ENCODE results near the gene CDCA4. TPM values are rescaled to one million over a fixed set of nuclear protein-coding genes. Genes with fewer than 3 reads are reported as not detected.

CDCA4 gene
- total RNA-seq, 1 experiment from 2014 or later, result 24.9 TPM

DNA sequence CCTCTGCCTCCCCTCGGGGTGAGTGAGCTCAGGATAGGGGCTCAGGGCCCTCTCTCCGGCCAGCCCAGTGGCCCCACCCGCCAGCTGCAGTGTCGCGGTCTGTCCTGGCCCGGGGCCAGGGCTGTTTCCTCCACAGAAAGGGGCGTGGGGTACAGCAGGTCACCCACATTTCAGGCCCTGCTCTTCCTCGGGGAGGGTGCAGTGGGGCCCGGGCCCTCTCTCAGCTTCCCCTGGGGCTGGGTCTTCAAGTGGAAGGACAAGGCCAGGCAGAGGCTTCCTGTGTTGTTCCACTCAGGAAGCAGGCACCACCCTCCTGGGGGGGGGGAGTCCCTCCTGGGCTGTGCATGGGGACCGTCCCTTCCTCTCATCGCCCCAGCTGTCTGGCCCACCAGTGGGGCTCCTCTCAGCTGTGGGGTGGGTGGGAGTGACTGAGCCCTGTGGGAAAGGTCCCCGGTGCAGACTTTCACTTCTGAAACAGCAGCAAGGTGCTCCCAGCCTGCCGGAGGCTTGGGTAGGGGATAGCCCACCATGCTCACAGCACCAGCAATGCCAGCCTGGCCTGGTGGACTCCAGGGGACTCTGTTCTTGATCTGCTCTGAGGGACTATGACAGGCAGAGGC is 40.7 kb upstream of the CDCA4 start:
- Histone ChIP-seq H3K27me3 (ENCODE audit: insufficient read depth, low read depth) (no peaks in the 10 kb centered on the region), H3K4me3 (no peak overlapping the region), H3F3A (ENCODE audit: insufficient read depth, low read depth) (no peaks in the 10 kb centered on the region), H3K9me3 (ENCODE audit: insufficient read depth, low read depth) (no peaks in the 10 kb centered on the region), H3K79me2 (ENCODE audit: low read depth) (no peaks in the 10 kb centered on the region), H4K20me1 (ENCODE audit: insufficient read depth) (no peaks in the 10 kb centered on the region), H3K4me2 (no peak overlapping the region), H3K9me2 (ENCODE audit: insufficient read depth) (no peaks in the 10 kb centered on the region), H3K36me3 (ENCODE audit: low read depth) (no peaks in the 10 kb centered on the region), H2AFZ (no peak overlapping the region), H3K27ac (no peak overlapping the region), H3K4me1 (replicated peaks; ENCODE audit: insufficient read depth) (no peaks in the 10 kb centered on the region)
- intact Hi-C loops (cut with micrococcal nuclease; ENCODE audit: unreplicated experiment), result no loop called here
- CTCF ChIA-PET, result no interaction called here
- no TSS peak for BruUV-seq (replicated peaks)
- POLR2A ChIA-PET (ENCODE audit: unreplicated experiment), result no interaction called here
- no peak for DNase-seq
- TF ChIP-seq EZH2 (IDR thresholded peaks at IDR 0.05; ENCODE audit: low read depth), result no peak
- TF ChIP-seq, protein P1, sequence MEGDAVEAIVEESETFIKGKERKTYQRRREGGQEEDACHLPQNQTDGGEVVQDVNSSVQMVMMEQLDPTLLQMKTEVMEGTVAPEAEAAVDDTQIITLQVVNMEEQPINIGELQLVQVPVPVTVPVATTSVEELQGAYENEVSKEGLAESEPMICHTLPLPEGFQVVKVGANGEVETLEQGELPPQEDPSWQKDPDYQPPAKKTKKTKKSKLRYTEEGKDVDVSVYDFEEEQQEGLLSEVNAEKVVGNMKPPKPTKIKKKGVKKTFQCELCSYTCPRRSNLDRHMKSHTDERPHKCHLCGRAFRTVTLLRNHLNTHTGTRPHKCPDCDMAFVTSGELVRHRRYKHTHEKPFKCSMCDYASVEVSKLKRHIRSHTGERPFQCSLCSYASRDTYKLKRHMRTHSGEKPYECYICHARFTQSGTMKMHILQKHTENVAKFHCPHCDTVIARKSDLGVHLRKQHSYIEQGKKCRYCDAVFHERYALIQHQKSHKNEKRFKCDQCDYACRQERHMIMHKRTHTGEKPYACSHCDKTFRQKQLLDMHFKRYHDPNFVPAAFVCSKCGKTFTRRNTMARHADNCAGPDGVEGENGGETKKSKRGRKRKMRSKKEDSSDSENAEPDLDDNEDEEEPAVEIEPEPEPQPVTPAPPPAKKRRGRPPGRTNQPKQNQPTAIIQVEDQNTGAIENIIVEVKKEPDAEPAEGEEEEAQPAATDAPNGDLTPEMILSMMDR (conservative IDR thresholded peaks at IDR 0.05), result no peak

DNA sequence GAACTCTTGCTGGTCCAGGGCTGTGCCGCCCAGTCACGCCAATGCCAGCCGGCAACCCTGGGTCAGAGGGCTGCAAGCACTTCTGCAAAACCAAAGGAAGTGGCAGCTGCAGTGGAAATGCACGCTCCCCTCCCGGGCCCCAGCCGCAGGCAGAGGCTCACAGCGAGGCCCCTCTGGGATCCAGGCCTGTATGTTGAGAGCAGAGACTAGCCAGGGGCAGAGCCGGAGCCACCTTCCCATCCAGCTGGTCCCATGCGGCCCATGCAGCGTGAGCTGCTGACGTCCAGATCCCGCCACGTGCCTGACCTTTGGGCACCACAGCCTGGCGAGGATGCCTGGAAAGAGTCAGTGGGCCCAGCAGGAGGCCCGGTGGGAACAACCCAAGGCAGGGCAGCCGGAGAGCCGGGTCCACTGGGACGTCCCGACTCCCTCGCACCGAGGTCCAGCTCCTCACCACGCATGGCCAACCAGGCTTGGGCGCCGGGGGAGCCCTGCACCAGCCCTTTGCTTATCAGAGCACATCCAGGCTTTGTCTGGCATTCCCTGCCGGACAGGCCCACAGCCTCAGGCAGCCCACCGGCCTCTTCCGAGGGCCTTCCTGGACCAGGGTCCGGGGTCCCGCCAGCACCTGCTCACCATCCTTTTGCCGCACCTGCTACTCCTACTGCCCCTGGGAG is 40.0 kb upstream of the CDCA4 start:
- Histone ChIP-seq H3K79me2 (ENCODE audit: low read depth) (no peaks in the 10 kb centered on the region), H3K9me3 (ENCODE audit: insufficient read depth, low read depth) (no peaks in the 10 kb centered on the region), H3K9me2 (ENCODE audit: insufficient read depth) (no peaks in the 10 kb centered on the region), H3K4me2 (no peak overlapping the region), H3K36me3 (ENCODE audit: low read depth) (no peaks in the 10 kb centered on the region), H3K4me3 (no peak overlapping the region), H2AFZ (no peak overlapping the region), H3K27me3 (ENCODE audit: insufficient read depth, low read depth) (no peaks in the 10 kb centered on the region), H3K4me1 (replicated peaks; ENCODE audit: insufficient read depth) (no peaks in the 10 kb centered on the region), H3F3A (ENCODE audit: insufficient read depth, low read depth) (no peaks in the 10 kb centered on the region), H3K27ac (no peak overlapping the region), H4K20me1 (ENCODE audit: insufficient read depth) (no peaks in the 10 kb centered on the region)
- DNase-seq, result no peak
- POLR2A ChIA-PET (ENCODE audit: unreplicated experiment), result no interaction called here
- BruUV-seq (replicated peaks), result no TSS peak
- CTCF ChIA-PET, result no interaction called here
- intact Hi-C loops (cut with micrococcal nuclease; ENCODE audit: unreplicated experiment), result no loop called here
- TF ChIP-seq, protein P1 (conservative IDR thresholded peaks at IDR 0.05), result no peak
- no peak for TF ChIP-seq EZH2 (IDR thresholded peaks at IDR 0.05; ENCODE audit: low read depth)

DNA sequence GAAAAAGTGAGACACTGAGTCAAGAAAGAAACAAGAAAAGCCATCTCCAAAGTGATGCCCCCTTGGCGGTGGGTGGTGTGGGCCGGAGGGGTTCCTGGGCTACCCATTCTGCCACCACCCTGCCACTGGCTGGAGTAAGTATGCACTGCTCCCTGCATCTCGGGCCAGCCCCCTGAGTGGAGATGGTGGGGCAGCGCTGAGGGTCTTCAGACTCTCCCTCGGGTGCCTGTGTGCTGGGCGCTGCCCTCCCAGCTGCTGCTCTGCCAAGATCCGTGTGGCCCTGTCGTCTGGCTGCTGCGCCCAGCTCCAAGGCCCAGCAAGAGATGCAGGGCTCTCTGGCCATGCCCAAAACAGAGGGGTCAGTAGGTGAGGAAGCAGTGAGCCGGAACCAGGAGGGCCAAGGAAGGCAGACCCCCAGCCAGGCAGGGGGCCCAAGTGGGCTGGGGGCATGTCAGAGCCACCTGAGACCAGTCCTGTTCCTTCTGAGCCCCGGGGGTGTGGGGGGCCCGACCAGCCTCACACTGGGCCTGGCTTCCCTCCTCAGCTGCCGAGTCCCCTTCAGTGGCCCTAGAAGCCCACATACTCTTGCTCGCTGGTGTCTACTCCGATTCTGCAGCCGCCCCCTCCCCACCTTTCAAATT is 39.2 kb upstream of the CDCA4 start:
- no peaks in the 10 kb centered on the region for H4K20me1 ChIP-seq (ENCODE audit: insufficient read depth)
- H3F3A ChIP-seq (ENCODE audit: insufficient read depth, low read depth), result no peaks in the 10 kb centered on the region
- no TSS peak for BruUV-seq (replicated peaks)
- no peak for DNase-seq
- no peak overlapping the region for H2AFZ ChIP-seq
- H3K79me2 ChIP-seq (ENCODE audit: low read depth), result no peaks in the 10 kb centered on the region
- H3K4me1 ChIP-seq (replicated peaks; ENCODE audit: insufficient read depth), result no peaks in the 10 kb centered on the region
- H3K36me3 ChIP-seq (ENCODE audit: low read depth), result no peaks in the 10 kb centered on the region
- H3K27ac ChIP-seq, result no peak overlapping the region
- H3K27me3 ChIP-seq (ENCODE audit: insufficient read depth, low read depth), result no peaks in the 10 kb centered on the region
- CTCF ChIA-PET, result no interaction called here
- intact Hi-C loops (cut with micrococcal nuclease; ENCODE audit: unreplicated experiment), result no loop called here
- H3K4me2 ChIP-seq, result no peak overlapping the region
- POLR2A ChIA-PET (ENCODE audit: unreplicated experiment), result no interaction called here
- no peaks in the 10 kb centered on the region for H3K9me2 ChIP-seq (ENCODE audit: insufficient read depth)
- no peak overlapping the region for H3K4me3 ChIP-seq
- no peak for TF ChIP-seq EZH2 (IDR thresholded peaks at IDR 0.05; ENCODE audit: low read depth)
- TF ChIP-seq, protein P1 (conservative IDR thresholded peaks at IDR 0.05), result no peak
- H3K9me3 ChIP-seq (ENCODE audit: insufficient read depth, low read depth), result no peaks in the 10 kb centered on the region
